WTC11 (cell line): ENCODE data around the gene SDF2L1.

ENCODE experiments used
- ELF4 ChIP-seq: sonication (generic); formaldehyde crosslinking; IDR thresholded peaks from 2 replicates; pipeline ENCODE4 v1.8.1; 2022; ENCODE audit warnings: low read depth, mild to moderate bottlenecking, moderate library complexity, missing genetic modification reagents
- ESRRA ChIP-seq: sonication (generic); formaldehyde crosslinking; IDR thresholded peaks from 2 replicates; pipeline ENCODE4 v1.8.1; 2022; ENCODE audit warnings: mild to moderate bottlenecking, missing genetic modification reagents, borderline replicate concordance
- ZNF423 ChIP-seq: fragments of 250-450 bp; sonication (Bioruptor Pico); IDR thresholded peaks from 2 replicates; pipeline ENCODE4 v2.1.2; 2022; ENCODE audit warnings: mild to moderate bottlenecking, moderate library complexity
- TF ChIP-seq, protein P1 (sequence below): sonication (generic); formaldehyde crosslinking; IDR thresholded peaks from 2 replicates; pipeline ENCODE4 v1.8.0; 2023; ENCODE audit warnings: mild to moderate bottlenecking, missing genetic modification reagents
- TF ChIP-seq, protein P2 (sequence below): fragments of 200-600 bp; IDR thresholded peaks from 2 replicates; pipeline ENCODE4 v1.8.0; 2022; ENCODE audit warnings: antibody characterized with exemption
- TF ChIP-seq, protein P3 (sequence below): sonication (generic); formaldehyde crosslinking; IDR thresholded peaks from 2 replicates; pipeline ENCODE4 v1.8.0; 2022; ENCODE audit warnings: mild to moderate bottlenecking, missing genetic modification reagents
- TF ChIP-seq, protein P4 (sequence below): sonication (generic); formaldehyde crosslinking; IDR thresholded peaks from 2 replicates; pipeline ENCODE4 v1.8.0; 2022; ENCODE audit warnings: mild to moderate bottlenecking, missing genetic modification reagents
- TF ChIP-seq, protein P5 (sequence below): sonication (generic); formaldehyde crosslinking; IDR thresholded peaks from 2 replicates; pipeline ENCODE4 v1.8.0; 2022; ENCODE audit warnings: mild to moderate bottlenecking, missing genetic modification reagents
- TF ChIP-seq, protein P6 (sequence below): sonication (generic); formaldehyde crosslinking; IDR thresholded peaks from 2 replicates; pipeline ENCODE4 v1.8.1; 2023; ENCODE audit warnings: mild to moderate bottlenecking, missing genetic modification reagents, borderline replicate concordance
- TF ChIP-seq, protein P7 (sequence below): sonication (generic); formaldehyde crosslinking; IDR thresholded peaks from 2 replicates; pipeline ENCODE4 v1.8.1; 2022; ENCODE audit warnings: low read depth, missing genetic modification reagents, borderline replicate concordance

DNA sequence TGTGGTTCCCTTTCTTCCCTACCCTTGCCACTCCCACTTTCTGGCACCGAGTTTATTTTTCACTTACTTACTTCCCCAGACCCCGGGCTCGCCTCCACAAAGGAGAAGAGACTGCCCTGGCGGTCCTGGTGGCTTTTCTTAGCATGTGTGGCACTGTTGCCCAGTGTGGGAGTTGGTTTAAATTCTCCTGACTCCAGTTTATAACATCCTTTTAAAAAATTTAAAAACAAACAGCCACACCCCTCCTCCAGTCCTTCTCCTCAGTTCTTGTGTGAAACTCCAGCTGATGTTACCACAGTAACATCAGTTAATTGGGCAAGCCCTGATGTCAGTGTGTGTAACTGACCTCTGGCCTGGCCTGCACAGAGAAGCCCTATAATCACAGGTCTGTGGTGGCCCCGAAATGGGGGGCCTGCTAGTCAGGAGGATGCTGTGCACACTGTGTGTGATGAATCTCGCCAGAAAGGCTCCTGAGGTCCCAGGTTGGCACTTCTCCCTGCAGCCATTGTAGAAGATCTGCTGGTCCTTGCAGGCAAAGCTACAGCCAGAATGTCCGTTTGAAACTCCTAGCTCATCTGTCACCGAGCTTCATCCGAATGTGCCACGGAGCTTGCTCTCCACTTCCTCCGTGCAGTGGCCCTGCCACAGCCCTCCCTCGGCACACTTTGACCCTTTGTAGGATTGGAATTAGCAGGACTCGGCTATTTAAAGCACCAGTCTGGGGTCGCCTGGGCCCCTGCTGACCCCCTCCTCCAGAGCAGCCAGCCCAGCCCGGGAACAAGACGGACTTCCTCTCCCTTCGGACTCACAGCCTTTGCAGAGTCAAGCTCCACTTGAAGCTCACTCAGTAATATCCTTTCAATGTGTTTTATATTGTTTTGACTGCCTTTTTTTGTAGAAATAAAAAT lies 19.8 kb upstream of the SDF2L1 start:
- TF ChIP-seq ZNF423 (CRISPR knock-in tag) = no peak
- TF ChIP-seq, protein P1, sequence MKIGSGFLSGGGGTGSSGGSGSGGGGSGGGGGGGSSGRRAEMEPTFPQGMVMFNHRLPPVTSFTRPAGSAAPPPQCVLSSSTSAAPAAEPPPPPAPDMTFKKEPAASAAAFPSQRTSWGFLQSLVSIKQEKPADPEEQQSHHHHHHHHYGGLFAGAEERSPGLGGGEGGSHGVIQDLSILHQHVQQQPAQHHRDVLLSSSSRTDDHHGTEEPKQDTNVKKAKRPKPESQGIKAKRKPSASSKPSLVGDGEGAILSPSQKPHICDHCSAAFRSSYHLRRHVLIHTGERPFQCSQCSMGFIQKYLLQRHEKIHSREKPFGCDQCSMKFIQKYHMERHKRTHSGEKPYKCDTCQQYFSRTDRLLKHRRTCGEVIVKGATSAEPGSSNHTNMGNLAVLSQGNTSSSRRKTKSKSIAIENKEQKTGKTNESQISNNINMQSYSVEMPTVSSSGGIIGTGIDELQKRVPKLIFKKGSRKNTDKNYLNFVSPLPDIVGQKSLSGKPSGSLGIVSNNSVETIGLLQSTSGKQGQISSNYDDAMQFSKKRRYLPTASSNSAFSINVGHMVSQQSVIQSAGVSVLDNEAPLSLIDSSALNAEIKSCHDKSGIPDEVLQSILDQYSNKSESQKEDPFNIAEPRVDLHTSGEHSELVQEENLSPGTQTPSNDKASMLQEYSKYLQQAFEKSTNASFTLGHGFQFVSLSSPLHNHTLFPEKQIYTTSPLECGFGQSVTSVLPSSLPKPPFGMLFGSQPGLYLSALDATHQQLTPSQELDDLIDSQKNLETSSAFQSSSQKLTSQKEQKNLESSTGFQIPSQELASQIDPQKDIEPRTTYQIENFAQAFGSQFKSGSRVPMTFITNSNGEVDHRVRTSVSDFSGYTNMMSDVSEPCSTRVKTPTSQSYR = no peak
- TF ChIP-seq, protein P2, sequence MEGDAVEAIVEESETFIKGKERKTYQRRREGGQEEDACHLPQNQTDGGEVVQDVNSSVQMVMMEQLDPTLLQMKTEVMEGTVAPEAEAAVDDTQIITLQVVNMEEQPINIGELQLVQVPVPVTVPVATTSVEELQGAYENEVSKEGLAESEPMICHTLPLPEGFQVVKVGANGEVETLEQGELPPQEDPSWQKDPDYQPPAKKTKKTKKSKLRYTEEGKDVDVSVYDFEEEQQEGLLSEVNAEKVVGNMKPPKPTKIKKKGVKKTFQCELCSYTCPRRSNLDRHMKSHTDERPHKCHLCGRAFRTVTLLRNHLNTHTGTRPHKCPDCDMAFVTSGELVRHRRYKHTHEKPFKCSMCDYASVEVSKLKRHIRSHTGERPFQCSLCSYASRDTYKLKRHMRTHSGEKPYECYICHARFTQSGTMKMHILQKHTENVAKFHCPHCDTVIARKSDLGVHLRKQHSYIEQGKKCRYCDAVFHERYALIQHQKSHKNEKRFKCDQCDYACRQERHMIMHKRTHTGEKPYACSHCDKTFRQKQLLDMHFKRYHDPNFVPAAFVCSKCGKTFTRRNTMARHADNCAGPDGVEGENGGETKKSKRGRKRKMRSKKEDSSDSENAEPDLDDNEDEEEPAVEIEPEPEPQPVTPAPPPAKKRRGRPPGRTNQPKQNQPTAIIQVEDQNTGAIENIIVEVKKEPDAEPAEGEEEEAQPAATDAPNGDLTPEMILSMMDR = no peak
- TF ChIP-seq, protein P3, sequence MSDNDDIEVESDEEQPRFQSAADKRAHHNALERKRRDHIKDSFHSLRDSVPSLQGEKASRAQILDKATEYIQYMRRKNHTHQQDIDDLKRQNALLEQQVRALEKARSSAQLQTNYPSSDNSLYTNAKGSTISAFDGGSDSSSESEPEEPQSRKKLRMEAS (CRISPR knock-in tag) = no peak
- TF ChIP-seq ELF4 (CRISPR knock-in tag) = no peak
- TF ChIP-seq, protein P4, sequence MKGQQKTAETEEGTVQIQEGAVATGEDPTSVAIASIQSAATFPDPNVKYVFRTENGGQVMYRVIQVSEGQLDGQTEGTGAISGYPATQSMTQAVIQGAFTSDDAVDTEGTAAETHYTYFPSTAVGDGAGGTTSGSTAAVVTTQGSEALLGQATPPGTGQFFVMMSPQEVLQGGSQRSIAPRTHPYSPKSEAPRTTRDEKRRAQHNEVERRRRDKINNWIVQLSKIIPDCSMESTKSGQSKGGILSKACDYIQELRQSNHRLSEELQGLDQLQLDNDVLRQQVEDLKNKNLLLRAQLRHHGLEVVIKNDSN = no peak
- TF ChIP-seq, protein P5, sequence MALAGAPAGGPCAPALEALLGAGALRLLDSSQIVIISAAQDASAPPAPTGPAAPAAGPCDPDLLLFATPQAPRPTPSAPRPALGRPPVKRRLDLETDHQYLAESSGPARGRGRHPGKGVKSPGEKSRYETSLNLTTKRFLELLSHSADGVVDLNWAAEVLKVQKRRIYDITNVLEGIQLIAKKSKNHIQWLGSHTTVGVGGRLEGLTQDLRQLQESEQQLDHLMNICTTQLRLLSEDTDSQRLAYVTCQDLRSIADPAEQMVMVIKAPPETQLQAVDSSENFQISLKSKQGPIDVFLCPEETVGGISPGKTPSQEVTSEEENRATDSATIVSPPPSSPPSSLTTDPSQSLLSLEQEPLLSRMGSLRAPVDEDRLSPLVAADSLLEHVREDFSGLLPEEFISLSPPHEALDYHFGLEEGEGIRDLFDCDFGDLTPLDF (CRISPR knock-in tag) = no peak
- no peak for TF ChIP-seq ESRRA (CRISPR knock-in tag)
- TF ChIP-seq, protein P6, sequence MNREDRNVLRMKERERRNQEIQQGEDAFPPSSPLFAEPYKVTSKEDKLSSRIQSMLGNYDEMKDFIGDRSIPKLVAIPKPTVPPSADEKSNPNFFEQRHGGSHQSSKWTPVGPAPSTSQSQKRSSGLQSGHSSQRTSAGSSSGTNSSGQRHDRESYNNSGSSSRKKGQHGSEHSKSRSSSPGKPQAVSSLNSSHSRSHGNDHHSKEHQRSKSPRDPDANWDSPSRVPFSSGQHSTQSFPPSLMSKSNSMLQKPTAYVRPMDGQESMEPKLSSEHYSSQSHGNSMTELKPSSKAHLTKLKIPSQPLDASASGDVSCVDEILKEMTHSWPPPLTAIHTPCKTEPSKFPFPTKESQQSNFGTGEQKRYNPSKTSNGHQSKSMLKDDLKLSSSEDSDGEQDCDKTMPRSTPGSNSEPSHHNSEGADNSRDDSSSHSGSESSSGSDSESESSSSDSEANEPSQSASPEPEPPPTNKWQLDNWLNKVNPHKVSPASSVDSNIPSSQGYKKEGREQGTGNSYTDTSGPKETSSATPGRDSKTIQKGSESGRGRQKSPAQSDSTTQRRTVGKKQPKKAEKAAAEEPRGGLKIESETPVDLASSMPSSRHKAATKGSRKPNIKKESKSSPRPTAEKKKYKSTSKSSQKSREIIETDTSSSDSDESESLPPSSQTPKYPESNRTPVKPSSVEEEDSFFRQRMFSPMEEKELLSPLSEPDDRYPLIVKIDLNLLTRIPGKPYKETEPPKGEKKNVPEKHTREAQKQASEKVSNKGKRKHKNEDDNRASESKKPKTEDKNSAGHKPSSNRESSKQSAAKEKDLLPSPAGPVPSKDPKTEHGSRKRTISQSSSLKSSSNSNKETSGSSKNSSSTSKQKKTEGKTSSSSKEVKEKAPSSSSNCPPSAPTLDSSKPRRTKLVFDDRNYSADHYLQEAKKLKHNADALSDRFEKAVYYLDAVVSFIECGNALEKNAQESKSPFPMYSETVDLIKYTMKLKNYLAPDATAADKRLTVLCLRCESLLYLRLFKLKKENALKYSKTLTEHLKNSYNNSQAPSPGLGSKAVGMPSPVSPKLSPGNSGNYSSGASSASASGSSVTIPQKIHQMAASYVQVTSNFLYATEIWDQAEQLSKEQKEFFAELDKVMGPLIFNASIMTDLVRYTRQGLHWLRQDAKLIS (CRISPR knock-in tag) = no peak
- TF ChIP-seq, protein P7, sequence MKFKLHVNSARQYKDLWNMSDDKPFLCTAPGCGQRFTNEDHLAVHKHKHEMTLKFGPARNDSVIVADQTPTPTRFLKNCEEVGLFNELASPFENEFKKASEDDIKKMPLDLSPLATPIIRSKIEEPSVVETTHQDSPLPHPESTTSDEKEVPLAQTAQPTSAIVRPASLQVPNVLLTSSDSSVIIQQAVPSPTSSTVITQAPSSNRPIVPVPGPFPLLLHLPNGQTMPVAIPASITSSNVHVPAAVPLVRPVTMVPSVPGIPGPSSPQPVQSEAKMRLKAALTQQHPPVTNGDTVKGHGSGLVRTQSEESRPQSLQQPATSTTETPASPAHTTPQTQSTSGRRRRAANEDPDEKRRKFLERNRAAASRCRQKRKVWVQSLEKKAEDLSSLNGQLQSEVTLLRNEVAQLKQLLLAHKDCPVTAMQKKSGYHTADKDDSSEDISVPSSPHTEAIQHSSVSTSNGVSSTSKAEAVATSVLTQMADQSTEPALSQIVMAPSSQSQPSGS (CRISPR knock-in tag) = no peak
